ENCODE data around the gene ZNF804B. TPM values are rescaled to one million over a fixed set of nuclear protein-coding genes. Genes with fewer than 3 reads are reported as not detected.

Gene ZNF804B
- total and polyA plus RNA-seq, 9 of the 15 experiments (the other 6 are each of a cell fraction or from before 2014, with no cell fraction given), result 0.04 to 0.22 (median 0.09) TPM; not detected in 6

DNA sequence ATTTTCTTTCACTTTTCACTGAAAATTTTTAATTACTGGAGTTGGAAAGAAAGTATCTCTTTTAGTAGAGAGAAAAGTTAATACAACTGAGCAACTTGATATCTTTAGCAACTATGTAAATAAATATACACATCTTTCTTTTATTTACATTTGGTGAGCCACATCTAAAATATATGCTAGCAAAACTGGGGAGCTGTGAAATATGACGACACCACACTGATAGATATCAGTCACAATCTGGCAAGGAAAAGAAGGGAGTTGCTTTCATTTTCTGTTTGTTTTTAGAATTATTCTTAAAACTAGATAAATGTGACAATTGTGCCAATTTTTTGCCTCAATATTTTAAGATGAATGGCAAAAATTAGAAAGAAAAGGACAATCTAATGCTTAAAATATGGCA is 2.7 kb upstream of the ZNF804B start (continued):
- TF ChIP-seq, protein P1, sequence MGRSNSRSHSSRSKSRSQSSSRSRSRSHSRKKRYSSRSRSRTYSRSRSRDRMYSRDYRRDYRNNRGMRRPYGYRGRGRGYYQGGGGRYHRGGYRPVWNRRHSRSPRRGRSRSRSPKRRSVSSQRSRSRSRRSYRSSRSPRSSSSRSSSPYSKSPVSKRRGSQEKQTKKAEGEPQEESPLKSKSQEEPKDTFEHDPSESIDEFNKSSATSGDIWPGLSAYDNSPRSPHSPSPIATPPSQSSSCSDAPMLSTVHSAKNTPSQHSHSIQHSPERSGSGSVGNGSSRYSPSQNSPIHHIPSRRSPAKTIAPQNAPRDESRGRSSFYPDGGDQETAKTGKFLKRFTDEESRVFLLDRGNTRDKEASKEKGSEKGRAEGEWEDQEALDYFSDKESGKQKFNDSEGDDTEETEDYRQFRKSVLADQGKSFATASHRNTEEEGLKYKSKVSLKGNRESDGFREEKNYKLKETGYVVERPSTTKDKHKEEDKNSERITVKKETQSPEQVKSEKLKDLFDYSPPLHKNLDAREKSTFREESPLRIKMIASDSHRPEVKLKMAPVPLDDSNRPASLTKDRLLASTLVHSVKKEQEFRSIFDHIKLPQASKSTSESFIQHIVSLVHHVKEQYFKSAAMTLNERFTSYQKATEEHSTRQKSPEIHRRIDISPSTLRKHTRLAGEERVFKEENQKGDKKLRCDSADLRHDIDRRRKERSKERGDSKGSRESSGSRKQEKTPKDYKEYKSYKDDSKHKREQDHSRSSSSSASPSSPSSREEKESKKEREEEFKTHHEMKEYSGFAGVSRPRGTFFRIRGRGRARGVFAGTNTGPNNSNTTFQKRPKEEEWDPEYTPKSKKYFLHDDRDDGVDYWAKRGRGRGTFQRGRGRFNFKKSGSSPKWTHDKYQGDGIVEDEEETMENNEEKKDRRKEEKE (IDR thresholded peaks at IDR 0.05; ENCODE audit: borderline replicate concordance in 1 of 2, control insufficient read depth in 1 of 2, low read depth in 2 of 2, low read length in 1 of 2), result no peak
- no peak for TF ChIP-seq ZNF695 (CRISPR knock-in tag; IDR thresholded peaks at IDR 0.05)
- TF ChIP-seq, protein P2, sequence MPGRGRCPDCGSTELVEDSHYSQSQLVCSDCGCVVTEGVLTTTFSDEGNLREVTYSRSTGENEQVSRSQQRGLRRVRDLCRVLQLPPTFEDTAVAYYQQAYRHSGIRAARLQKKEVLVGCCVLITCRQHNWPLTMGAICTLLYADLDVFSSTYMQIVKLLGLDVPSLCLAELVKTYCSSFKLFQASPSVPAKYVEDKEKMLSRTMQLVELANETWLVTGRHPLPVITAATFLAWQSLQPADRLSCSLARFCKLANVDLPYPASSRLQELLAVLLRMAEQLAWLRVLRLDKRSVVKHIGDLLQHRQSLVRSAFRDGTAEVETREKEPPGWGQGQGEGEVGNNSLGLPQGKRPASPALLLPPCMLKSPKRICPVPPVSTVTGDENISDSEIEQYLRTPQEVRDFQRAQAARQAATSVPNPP (IDR thresholded peaks at IDR 0.05; ENCODE audit: borderline replicate concordance, insufficient read depth, insufficient read length), result no peak
- TF ChIP-seq ZNF707 (CRISPR knock-in tag; conservative IDR thresholded peaks at IDR 0.05), result no peak
- no peak for TF ChIP-seq TAF15 (IDR thresholded peaks at IDR 0.05; ENCODE audit: low read depth, low read length)
- TF ChIP-seq ZSCAN32 (CRISPR knock-in tag; IDR thresholded peaks at IDR 0.05), result no peak
- no peak for TF ChIP-seq ETS2 (tag; IDR thresholded peaks at IDR 0.05; ENCODE audit: borderline replicate concordance, poor library complexity, severe bottlenecking)
- TF ChIP-seq SNIP1 (IDR thresholded peaks at IDR 0.05; ENCODE audit: low read depth), result no peak
- no peak for TF ChIP-seq GABPA (tag; conservative IDR thresholded peaks at IDR 0.05; ENCODE audit: low read depth)
- TF ChIP-seq FOXA3 (CRISPR knock-in tag; conservative IDR thresholded peaks at IDR 0.05 in 1 of 2, IDR thresholded peaks at IDR 0.05 in 1 of 2), result 0 out of 4 replicates have a peak, but pooled peaks of 1 of the 2 experiments have one; percentile 4
- no peak for TF ChIP-seq KLF13 (tag; IDR thresholded peaks at IDR 0.05; ENCODE audit: borderline replicate concordance, low read depth)
- TF ChIP-seq, protein P3, sequence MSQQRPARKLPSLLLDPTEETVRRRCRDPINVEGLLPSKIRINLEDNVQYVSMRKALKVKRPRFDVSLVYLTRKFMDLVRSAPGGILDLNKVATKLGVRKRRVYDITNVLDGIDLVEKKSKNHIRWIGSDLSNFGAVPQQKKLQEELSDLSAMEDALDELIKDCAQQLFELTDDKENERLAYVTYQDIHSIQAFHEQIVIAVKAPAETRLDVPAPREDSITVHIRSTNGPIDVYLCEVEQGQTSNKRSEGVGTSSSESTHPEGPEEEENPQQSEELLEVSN (IDR thresholded peaks at IDR 0.05; ENCODE audit: borderline replicate concordance in 1 of 2, extremely low read depth in 1 of 2, insufficient read depth in 1 of 2, insufficient read length in 1 of 2, low read depth in 1 of 2, low read length in 1 of 2, poor library complexity in 1 of 2, severe bottlenecking in 1 of 2), result no peak
- TF ChIP-seq ZNF785 (CRISPR knock-in tag; IDR thresholded peaks at IDR 0.05), result no peak
- TF ChIP-seq MCM3 (IDR thresholded peaks at IDR 0.05), result no peak

Data from K562 (cell line).